ENCODE results near the gene EFCAB8. TPM values are rescaled to one million over a fixed set of nuclear protein-coding genes. Genes with fewer than 3 reads are reported as not detected.
A peak's percentile ranks its signal among the peaks of the same experiment; 100 is the strongest.

The EFCAB8 gene
- total RNA-seq, 1 donor from 2014 or later: 0.54 TPM

DNA sequence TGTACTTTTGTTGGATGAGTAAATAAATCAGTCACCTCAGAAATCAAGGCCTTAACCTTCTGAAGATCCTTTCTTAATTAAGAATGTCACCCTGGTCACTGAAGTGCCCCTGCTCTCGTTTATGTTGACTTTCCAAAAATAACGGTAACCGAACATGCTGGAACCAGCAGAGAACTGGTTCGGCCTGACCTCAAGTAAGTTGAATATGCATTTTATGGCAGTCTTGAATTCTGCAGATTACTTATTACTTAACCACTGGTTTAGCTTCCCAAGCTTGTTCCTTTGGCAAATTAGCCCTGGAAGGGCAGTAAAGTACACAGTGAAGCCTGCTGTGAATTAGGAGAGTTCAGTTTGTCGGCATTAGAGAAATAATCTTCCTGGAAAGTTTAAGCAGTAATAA, 26.7 kb upstream of the EFCAB8 start:
- no peak for DNase-seq
- peak overlapping the region; percentile 56 for H3K4me3 Mint-ChIP-seq
- H3K9me3 Mint-ChIP-seq: no peaks in the 10 kb centered on the region
- peaks cover 42% of the 10 kb centered on the region for H3K4me1 Mint-ChIP-seq
- peaks cover 66% of the 10 kb centered on the region for H3K36me3 Mint-ChIP-seq (ENCODE audit: low read depth)
- H3K27me3 Mint-ChIP-seq: no peaks in the 10 kb centered on the region
- intact Hi-C loops (cut with micrococcal nuclease): no loop called here
- H3K27ac Mint-ChIP-seq: no peak overlapping the region

- H3K4me3 Mint-ChIP-seq: peak overlapping the region; percentile 56
- intact Hi-C loops (cut with micrococcal nuclease): no loop called here
- no peaks in the 10 kb centered on the region for H3K9me3 Mint-ChIP-seq
- H3K36me3 Mint-ChIP-seq (ENCODE audit: low read depth): peaks cover 65% of the 10 kb centered on the region
- H3K27me3 Mint-ChIP-seq: no peaks in the 10 kb centered on the region
- peaks cover 46% of the 10 kb centered on the region for H3K4me1 Mint-ChIP-seq
- no peak overlapping the region for H3K27ac Mint-ChIP-seq
- DNase-seq: peak; percentile 78
Observed at GRCh38 chr20:32832664-32833063, 26.1 kb upstream of the EFCAB8 start.

DNA sequence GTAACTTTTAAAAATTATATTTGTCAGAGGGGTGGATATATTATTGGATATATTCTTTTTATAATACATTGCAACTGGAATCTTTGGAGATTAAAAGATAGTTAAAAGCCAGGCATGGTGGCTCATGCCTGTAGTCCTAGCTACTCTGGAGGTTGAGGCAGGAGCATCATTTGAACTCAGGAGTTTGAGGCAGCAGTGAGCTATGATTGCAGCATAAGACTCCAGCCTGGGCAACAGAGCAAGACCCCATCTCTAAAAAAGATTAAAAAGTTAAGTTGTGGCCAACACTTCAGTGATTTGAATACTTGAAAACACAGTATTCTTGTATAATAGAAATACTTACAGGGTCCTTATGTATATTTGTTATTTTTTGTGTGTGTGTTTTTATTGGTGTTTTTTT, 23.8 kb upstream of the EFCAB8 start:
- H3K4me3 Mint-ChIP-seq: no peak overlapping the region
- H3K9me3 Mint-ChIP-seq: no peaks in the 10 kb centered on the region
- intact Hi-C loops (cut with micrococcal nuclease): no loop called here
- peaks cover 64% of the 10 kb centered on the region for H3K36me3 Mint-ChIP-seq (ENCODE audit: low read depth)
- H3K27ac Mint-ChIP-seq: no peak overlapping the region
- H3K4me1 Mint-ChIP-seq: peaks cover 42% of the 10 kb centered on the region
- no peaks in the 10 kb centered on the region for H3K27me3 Mint-ChIP-seq
- no peak for DNase-seq

DNA sequence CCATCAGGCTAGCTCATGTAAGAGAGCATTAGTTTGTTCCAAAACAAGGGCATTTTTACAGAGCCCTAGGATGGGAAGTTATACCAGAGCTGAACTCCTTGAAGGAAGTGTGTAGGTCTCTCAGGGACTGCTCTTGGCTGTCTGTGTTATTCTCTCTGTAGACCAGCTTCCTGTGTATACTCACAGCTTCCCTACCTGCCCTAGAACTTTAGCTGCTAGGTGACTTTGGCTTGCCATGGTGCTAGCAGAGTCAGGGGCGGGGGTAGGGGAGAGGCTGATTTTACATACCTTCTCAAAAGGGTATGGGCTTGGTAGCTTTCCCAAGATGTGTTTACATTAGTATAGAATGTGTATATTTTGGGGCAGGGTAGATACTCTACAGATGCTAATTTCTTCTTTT, 21.6 kb upstream of the EFCAB8 start:
- peak overlapping the region; percentile 13 for H3K27ac Mint-ChIP-seq
- peaks cover 60% of the 10 kb centered on the region for H3K36me3 Mint-ChIP-seq (ENCODE audit: low read depth)
- H3K9me3 Mint-ChIP-seq: no peaks in the 10 kb centered on the region
- intact Hi-C loops (cut with micrococcal nuclease): no loop called here
- H3K4me3 Mint-ChIP-seq: no peak overlapping the region
- no peaks in the 10 kb centered on the region for H3K27me3 Mint-ChIP-seq
- no peak for DNase-seq
- H3K4me1 Mint-ChIP-seq: peaks cover 39% of the 10 kb centered on the region

DNA sequence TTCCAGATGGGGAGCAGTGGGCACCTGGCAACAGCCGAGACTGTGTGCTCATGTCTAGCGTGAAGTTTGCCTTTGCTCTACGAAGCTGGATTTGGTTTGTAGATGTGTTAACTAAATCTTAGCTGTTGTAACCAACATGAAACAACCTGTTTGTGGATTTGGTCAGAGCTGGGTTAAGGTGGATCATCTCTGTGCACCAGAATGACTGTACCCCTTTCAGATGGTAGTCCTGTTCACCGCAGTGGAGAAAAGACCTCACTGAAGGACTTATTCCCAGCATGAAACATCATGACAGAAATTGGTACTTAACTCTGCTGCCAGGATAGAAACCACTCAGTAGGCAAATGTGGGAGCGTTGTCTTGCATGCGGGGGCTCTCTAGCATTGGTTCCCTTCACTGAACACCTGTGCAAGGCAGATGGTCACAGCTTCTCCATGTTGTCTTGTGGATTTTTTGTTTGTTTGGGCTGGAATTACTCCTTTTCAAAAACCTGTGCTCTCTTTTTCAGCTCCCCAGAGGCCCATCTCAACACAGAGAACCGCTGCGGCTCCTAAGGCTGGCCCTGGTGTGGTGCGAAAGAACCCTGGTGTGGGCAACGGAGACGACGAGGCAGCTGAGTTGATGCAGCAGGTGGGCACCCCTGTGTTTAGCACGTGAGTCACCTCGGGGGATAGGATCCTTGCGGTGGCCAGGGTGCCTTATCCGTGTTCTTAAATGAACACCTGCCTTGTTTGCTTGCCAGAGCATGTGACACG, 19.3 kb upstream of the EFCAB8 start:
- Mint-ChIP-seq H3K9me3 (no peaks in the 10 kb centered on the region), H3K4me1 (peaks cover 31% of the 10 kb centered on the region), H3K27ac (peak overlapping the region; percentile 16), H3K4me3 (no peak overlapping the region), H3K36me3 (ENCODE audit: low read depth) (peaks cover 59% of the 10 kb centered on the region), H3K27me3 (no peaks in the 10 kb centered on the region)
- DNase-seq: no peak
- intact Hi-C loops (cut with micrococcal nuclease): no loop called here

GRCh38 chr20:32839982-32840285, 18.8 kb upstream of the EFCAB8 start:
- intact Hi-C loops (cut with micrococcal nuclease): no loop called here
- no peaks in the 10 kb centered on the region for H3K9me3 Mint-ChIP-seq
- peaks cover 60% of the 10 kb centered on the region for H3K36me3 Mint-ChIP-seq (ENCODE audit: low read depth)
- H3K4me3 Mint-ChIP-seq: no peak overlapping the region
- peak overlapping the region; percentile 16 for H3K27ac Mint-ChIP-seq
- no peaks in the 10 kb centered on the region for H3K27me3 Mint-ChIP-seq
- no peak for DNase-seq
- peaks cover 33% of the 10 kb centered on the region for H3K4me1 Mint-ChIP-seq

GRCh38 chr20:32841174-32841573, 17.5 kb upstream of the EFCAB8 start:
- H3K9me3 Mint-ChIP-seq: no peaks in the 10 kb centered on the region
- peaks cover 32% of the 10 kb centered on the region for H3K4me1 Mint-ChIP-seq
- no peaks in the 10 kb centered on the region for H3K27me3 Mint-ChIP-seq
- H3K4me3 Mint-ChIP-seq: peak overlapping the region; percentile 60
- peak overlapping the region; percentile 68 for H3K27ac Mint-ChIP-seq
- no peak for DNase-seq
- peaks cover 55% of the 10 kb centered on the region for H3K36me3 Mint-ChIP-seq (ENCODE audit: low read depth)
- intact Hi-C loops (cut with micrococcal nuclease): no loop called here

DNA sequence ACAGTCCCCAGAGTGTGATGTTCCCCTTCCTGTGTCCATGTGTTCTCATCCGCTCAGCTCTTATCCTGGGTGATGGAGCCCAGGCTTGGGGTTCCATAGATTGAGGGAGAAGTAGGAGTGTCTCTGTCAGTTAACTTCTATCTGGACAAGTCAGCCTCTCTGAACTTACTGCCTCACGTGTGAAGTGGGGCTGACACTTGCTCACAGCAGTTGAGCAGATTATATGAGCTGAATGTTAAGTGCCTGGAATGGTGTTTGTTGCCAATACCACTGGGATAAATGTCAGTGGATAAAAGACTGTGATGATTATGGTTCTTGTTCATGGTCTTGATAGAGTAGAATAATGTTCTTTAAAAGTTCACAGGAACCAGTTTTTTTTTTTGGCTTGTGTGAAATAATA, 17.1 kb upstream of the EFCAB8 start:
- Mint-ChIP-seq H3K27ac (peak overlapping the region; percentile 83), H3K27me3 (no peaks in the 10 kb centered on the region), H3K9me3 (no peaks in the 10 kb centered on the region), H3K36me3 (ENCODE audit: low read depth) (peaks cover 55% of the 10 kb centered on the region), H3K4me1 (peaks cover 32% of the 10 kb centered on the region), H3K4me3 (peak overlapping the region; percentile 24)
- DNase-seq: no peak
- intact Hi-C loops (cut with micrococcal nuclease): no loop called here

DNA sequence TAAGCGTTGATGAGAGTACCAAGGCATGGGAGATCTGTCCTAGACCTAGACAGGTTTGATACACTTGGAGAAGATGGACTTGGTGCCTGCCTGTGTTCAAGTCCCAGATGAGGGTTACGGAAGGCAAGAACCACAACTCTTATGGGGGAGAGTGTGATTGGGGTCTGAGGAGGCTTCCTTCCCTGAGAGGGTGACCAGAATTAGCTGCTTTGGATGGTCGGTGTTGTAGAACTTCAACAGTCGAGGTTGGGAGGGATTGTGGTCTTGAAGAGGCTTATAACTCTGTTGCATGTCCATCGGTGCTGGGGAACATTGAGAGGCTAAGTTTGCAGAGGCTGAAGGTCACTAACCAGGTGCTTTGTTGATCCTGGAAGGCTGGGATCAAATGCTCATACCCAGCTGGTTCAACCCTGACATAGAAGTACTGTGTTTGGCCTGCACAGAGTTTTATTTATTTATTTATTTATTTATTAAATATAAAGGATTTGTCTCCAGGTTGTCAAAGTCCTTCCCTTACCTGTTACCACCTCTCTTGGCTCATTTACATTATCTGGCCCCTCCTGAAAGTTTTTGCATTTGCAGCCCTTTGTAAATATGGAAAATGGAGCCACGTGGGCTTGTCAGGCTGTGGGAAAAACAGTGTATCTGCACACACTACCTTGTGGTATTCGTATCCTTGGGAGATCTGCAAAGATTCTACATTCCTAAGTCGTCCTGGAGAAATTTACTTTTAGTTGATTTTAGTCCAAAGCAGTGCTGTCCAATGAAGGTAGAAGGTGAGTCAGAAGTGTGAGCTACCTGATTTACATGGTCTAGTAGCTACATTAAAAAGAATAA, 15.8 kb upstream of the EFCAB8 start:
- no peaks in the 10 kb centered on the region for H3K9me3 Mint-ChIP-seq
- H3K4me1 Mint-ChIP-seq: peaks cover 32% of the 10 kb centered on the region
- no peaks in the 10 kb centered on the region for H3K27me3 Mint-ChIP-seq
- intact Hi-C loops (cut with micrococcal nuclease): no loop called here
- H3K36me3 Mint-ChIP-seq (ENCODE audit: low read depth): peaks cover 60% of the 10 kb centered on the region
- no peak overlapping the region for H3K4me3 Mint-ChIP-seq
- no peak for DNase-seq
- H3K27ac Mint-ChIP-seq: no peak overlapping the region

- H3K27ac Mint-ChIP-seq: no peak overlapping the region
- peaks cover 64% of the 10 kb centered on the region for H3K36me3 Mint-ChIP-seq (ENCODE audit: low read depth)
- H3K4me3 Mint-ChIP-seq: no peak overlapping the region
- H3K27me3 Mint-ChIP-seq: no peaks in the 10 kb centered on the region
- DNase-seq: no peak
- intact Hi-C loops (cut with micrococcal nuclease): no loop called here
- no peaks in the 10 kb centered on the region for H3K9me3 Mint-ChIP-seq
- H3K4me1 Mint-ChIP-seq: peaks cover 20% of the 10 kb centered on the region
Observed at GRCh38 chr20:32845786-32846185, 12.9 kb upstream of the EFCAB8 start.

DNA sequence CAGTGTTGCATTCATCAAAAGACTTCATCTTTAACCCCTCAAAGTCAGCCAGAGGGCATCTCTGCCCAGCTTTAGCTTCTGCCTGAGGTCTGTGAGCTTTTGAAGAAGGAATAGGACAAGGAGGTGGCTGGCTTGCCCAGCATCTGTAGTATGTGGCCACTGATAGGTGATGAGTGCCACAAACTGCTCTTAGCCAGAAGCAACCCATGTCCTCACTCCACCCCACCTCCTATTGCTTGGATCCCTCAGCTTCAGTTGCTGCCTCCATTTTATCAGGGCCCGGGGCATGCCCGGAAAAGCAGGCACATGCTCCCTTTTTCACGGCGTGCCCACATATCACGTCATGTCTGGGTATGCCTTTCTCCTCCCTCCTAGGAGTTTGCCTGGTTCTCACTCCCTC, 11.9 kb upstream of the EFCAB8 start:
- Mint-ChIP-seq H3K27me3 (no peaks in the 10 kb centered on the region), H3K36me3 (ENCODE audit: low read depth) (peaks cover 64% of the 10 kb centered on the region), H3K9me3 (no peaks in the 10 kb centered on the region), H3K4me3 (no peak overlapping the region), H3K4me1 (peaks cover 12% of the 10 kb centered on the region), H3K27ac (no peak overlapping the region)
- DNase-seq: no peak
- intact Hi-C loops (cut with micrococcal nuclease): no loop called here

GRCh38 chr20:32847964-32848363, 10.8 kb upstream of the EFCAB8 start:
- Mint-ChIP-seq H3K27ac (peak overlapping the region; percentile 44), H3K9me3 (no peaks in the 10 kb centered on the region), H3K4me1 (peaks cover 10% of the 10 kb centered on the region), H3K27me3 (no peaks in the 10 kb centered on the region), H3K36me3 (ENCODE audit: low read depth) (peaks cover 65% of the 10 kb centered on the region), H3K4me3 (no peak overlapping the region)
- intact Hi-C loops (cut with micrococcal nuclease): no loop called here
- no peak for DNase-seq

- no peak overlapping the region for H3K4me3 Mint-ChIP-seq
- no peaks in the 10 kb centered on the region for H3K9me3 Mint-ChIP-seq
- peaks cover 68% of the 10 kb centered on the region for H3K36me3 Mint-ChIP-seq (ENCODE audit: low read depth)
- peaks cover 11% of the 10 kb centered on the region for H3K4me1 Mint-ChIP-seq
- H3K27me3 Mint-ChIP-seq: no peaks in the 10 kb centered on the region
- DNase-seq: no peak
- intact Hi-C loops (cut with micrococcal nuclease): no loop called here
- peak overlapping the region; percentile 1 for H3K27ac Mint-ChIP-seq
Observed at GRCh38 chr20:32848846-32849245, 9.9 kb upstream of the EFCAB8 start.

GRCh38 chr20:32849577-32849976, 9.1 kb upstream of the EFCAB8 start:
- peaks cover 11% of the 10 kb centered on the region for H3K4me1 Mint-ChIP-seq
- DNase-seq: no peak
- H3K4me3 Mint-ChIP-seq: no peak overlapping the region
- no peaks in the 10 kb centered on the region for H3K27me3 Mint-ChIP-seq
- H3K9me3 Mint-ChIP-seq: no peaks in the 10 kb centered on the region
- intact Hi-C loops (cut with micrococcal nuclease): no loop called here
- no peak overlapping the region for H3K27ac Mint-ChIP-seq
- H3K36me3 Mint-ChIP-seq (ENCODE audit: low read depth): peaks cover 65% of the 10 kb centered on the region

Data from activated CD4-positive, alpha-beta T cell treated with anti-CD3 and anti-CD28 coated beads, Interleukin-2, amount 10 ng/mL, durations not matched to agents 24 days and 14 days (primary cell).